ENCODE measurements around the gene KCNJ5. TPM values are rescaled to one million over a fixed set of nuclear protein-coding genes. Genes with fewer than 3 reads are reported as not detected.

Gene KCNJ5
- 0.12 and 0.32 TPM in 2 replicates for total RNA-seq

DNA sequence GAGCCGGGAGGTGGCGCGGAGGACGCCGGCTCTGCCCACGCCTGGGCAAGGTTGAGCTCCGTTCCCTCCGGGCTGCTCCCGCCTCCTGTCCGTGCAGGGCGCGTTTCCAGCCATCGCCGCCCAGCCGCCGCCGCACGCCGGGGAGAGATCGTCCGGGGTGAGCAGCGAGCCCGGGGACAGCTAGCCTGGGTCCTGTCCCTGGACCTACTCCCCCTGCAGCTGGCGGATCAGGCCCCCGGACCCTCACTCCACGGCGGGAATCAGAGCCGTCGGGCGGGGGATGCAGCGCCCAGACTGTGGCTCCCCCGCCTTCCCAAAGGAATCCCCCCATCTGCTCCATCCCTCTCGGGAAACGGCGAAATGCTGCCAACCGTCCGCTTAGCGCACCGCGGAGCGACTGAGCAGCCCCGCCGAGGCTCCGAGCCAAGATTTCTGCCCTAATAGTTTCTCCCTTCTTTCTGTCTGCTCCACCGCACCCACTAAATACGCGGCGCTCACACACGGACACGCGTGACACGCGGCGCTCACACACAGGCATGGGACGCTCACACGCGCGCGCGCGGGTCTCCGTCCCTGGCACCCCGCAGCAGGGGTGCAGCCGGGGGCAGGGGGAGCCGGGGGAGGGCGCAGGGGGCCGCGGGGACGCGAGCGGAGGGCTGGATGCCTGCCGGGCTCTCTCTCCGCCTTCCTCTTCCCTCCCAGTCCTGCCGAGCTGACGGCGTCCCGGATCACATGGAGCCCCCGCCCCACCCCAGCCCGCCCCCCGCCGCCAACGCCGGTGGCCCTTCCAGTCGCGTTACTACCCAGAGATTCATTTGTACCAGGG is at the start of gene KCNJ5:
TSS of gene KCNJ5 (plus strand) at position 814 of the 826 bp plus-strand sequence. CDS start 19,918 bp downstream, outside the sequence.

DNA sequence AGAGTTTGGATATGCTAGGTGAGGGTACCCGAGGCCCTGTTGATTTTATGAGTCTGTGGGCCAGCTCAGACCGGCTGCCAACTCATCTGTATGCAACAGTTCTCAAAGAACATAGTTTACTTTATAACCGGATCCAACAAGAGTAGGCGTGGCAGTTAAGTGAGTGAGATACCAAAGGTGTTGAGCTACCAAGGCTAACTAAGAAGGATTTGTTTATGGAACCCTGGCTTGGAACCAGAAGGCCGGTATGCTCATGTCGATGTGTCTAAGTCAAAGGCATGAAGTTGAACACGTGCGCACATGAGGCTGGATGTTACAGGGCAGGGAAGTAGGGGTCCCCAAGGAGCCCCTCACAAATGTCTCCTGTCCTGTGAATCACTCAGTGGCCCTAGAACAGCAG is 23.9 kb upstream of the KCNJ5 start, which contains the start of gene KCNJ1:
TSS of gene KCNJ1 (minus strand) at position 20 of the 400 bp plus-strand sequence. CDS start 27,053 bp downstream, outside the sequence.

DNA sequence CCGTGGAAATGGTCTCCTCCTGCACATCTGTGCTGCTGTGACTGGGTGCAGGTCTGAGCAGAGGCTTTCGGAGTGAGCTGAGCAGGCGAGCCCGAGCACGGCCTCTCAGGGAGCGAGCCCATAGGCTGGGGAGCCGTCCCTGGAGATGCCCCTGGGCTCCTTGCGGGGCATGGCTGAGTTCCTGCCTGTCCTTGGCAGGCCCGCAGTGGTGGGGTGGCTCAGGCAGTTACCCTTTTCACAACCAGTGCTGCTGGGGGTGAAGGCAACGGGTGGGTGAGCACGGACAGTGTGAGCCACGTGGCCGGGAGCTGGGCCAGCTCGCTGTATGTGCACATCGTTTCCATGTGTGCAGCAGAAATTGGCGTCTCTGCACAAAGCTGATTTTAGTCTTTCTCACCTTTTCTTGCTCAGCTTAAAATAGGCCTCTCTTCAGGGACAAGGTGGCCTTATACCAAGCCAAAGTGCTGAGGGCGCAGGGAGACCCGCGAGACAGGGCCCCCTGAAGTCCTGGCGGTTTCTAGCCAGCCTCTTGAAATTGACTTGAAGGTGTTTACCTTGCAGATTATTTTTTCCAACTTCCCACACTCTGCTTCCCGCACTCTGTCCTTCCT is 51.8 kb downstream of the KCNJ5 start, which contains the start of gene TP53AIP1:
TSS of gene TP53AIP1 (minus strand) at position 55 of the 611 bp plus-strand sequence. CDS start 5,053 bp downstream, outside the sequence.

Other genes starting within 250 kb of the KCNJ5 start
- 12.6 and 12.8 TPM in 2 replicates for gene FLI1, start 197.3 kb upstream of the KCNJ5 start, total RNA-seq
- 0.12 TPM in 1 of 2 replicates, not detected in the other for gene KCNJ1, start 24.1 kb upstream of the KCNJ5 start, total RNA-seq
- 0.12 and 0.16 TPM in 2 replicates for gene TP53AIP1, start 51.5 kb downstream of the KCNJ5 start, total RNA-seq